ENCODE results near the gene KDM2B. TPM values are rescaled to one million over a fixed set of nuclear protein-coding genes. Genes with fewer than 3 reads are reported as not detected.
"Not testable (repeated sequence)": the region's sequence is repeated elsewhere in the genome, so short reads cannot be mapped to it uniquely, and the experiment has no call there.

The KDM2B gene
- polyA plus RNA-seq, 1 donor from 2014 or later = 85.5 TPM

DNA sequence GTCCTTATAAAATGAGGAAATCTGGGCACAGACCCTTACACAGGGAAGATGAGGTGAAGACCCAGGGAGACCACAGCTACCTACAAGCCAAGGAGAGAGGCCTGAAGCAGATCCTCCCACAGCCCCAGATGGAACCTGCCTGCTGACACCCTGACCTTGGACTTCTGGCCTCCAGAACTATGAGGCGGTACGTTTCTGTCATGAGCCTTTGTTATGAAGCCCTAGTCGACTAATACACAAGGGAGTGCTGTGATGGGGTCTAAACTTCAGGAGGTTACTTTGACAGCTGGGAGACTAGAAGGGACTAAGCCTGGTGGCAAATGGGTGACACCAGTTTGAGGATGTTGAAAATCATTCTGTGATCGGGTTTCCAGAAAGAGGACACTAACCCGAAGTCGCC, 95.9 kb downstream of the KDM2B start:
- Histone ChIP-seq H3K79me2 (replicated peaks; ENCODE audit: insufficient read depth, low read length) (no peaks in the 10 kb centered on the region), H3K4me2 (ENCODE audit: low read length) (no peak overlapping the region), H3K9me2 (ENCODE audit: insufficient read depth, low read length) (no peaks in the 10 kb centered on the region), H3K27ac (ENCODE audit: low read length) (no peak overlapping the region), H3K9me3 (ENCODE audit: low read length) (no peaks in the 10 kb centered on the region), H3K4me3 (ENCODE audit: low read length) (no peak overlapping the region), H3F3A (ENCODE audit: insufficient read depth, low read length, poor library complexity, severe bottlenecking) (no peaks in the 10 kb centered on the region), H4K20me1 (ENCODE audit: insufficient read depth) (no peaks in the 10 kb centered on the region), H3K36me3 (ENCODE audit: insufficient read depth, low read length) (no peaks in the 10 kb centered on the region), H3K27me3 (ENCODE audit: insufficient read depth, low read depth, low read length) (no peaks in the 10 kb centered on the region), H2AFZ (ENCODE audit: low read depth, low read length) (no peak overlapping the region), H3K9ac (ENCODE audit: low read length) (no peak overlapping the region)
- TF ChIP-seq POLR2AphosphoS5 (IDR thresholded peaks at IDR 0.05) (no peak), CTCF (IDR thresholded peaks at IDR 0.05; ENCODE audit: poor library complexity, severe bottlenecking) (no peak), SMC3 (conservative IDR thresholded peaks at IDR 0.05; ENCODE audit: poor library complexity) (no peak), TAF1 (IDR thresholded peaks at IDR 0.05; ENCODE audit: low read depth) (no peak), EP300 (conservative IDR thresholded peaks at IDR 0.05; ENCODE audit: poor library complexity, severe bottlenecking) (no peak), RAD21 (conservative IDR thresholded peaks at IDR 0.05) (no peak)

DNA sequence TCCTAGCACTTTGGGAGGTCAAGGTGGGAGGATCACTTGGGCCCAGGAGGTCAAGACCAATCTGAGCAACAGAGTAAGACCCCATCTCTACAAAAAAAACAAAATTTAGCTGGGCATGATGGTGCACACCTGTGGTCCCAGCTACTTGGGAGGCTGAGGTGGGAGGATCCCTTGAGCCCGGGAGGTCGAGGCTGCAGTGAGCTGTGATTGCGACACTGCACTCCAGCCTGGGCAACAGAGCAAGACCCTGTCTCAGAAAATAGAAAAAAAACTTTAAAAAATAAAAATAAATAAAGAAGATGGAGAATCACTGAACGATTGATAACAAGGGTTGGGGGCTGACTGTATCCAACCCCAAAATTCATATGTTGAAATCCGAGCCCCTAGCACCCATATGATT, 96.3 kb downstream of the KDM2B start:
- H3K4me3 ChIP-seq (ENCODE audit: low read length); H3K4me2 ChIP-seq (ENCODE audit: low read length); H3K27ac ChIP-seq (ENCODE audit: low read length); H3K9ac ChIP-seq (ENCODE audit: low read length); H3K36me3 ChIP-seq (ENCODE audit: insufficient read depth, low read length); H3K27me3 ChIP-seq (ENCODE audit: insufficient read depth, low read depth, low read length); H3K9me2 ChIP-seq (ENCODE audit: insufficient read depth, low read length); H3K9me3 ChIP-seq (ENCODE audit: low read length); H2AFZ ChIP-seq (ENCODE audit: low read depth, low read length); H3F3A ChIP-seq (ENCODE audit: insufficient read depth, low read length, poor library complexity, severe bottlenecking); H4K20me1 ChIP-seq (ENCODE audit: insufficient read depth); H3K79me2 ChIP-seq (replicated peaks; ENCODE audit: insufficient read depth, low read length): not testable (repeated sequence)

- no peak overlapping the region for H2AFZ ChIP-seq (ENCODE audit: low read depth, low read length)
- H3K4me3 ChIP-seq (ENCODE audit: low read length) = no peak overlapping the region
- no peak overlapping the region for H3K9ac ChIP-seq (ENCODE audit: low read length)
- H3F3A ChIP-seq (ENCODE audit: insufficient read depth, low read length, poor library complexity, severe bottlenecking) = no peaks in the 10 kb centered on the region
- H3K9me3 ChIP-seq (ENCODE audit: low read length) = no peaks in the 10 kb centered on the region
- no peak overlapping the region for H3K4me2 ChIP-seq (ENCODE audit: low read length)
- no peak for TF ChIP-seq TAF1 (IDR thresholded peaks at IDR 0.05; ENCODE audit: low read depth)
- no peak for TF ChIP-seq EZH2 (IDR thresholded peaks at IDR 0.05; ENCODE audit: borderline replicate concordance, insufficient read depth, low read length, poor library complexity, severe bottlenecking)
- TF ChIP-seq RAD21 (conservative IDR thresholded peaks at IDR 0.05) = no peak
- TF ChIP-seq POLR2AphosphoS5 (IDR thresholded peaks at IDR 0.05) = no peak
- TF ChIP-seq REST (IDR thresholded peaks at IDR 0.05; ENCODE audit: borderline replicate concordance) = no peak
- no peak for TF ChIP-seq EP300 (conservative IDR thresholded peaks at IDR 0.05; ENCODE audit: poor library complexity, severe bottlenecking)
- no peak for TF ChIP-seq CTCF (IDR thresholded peaks at IDR 0.05; ENCODE audit: poor library complexity, severe bottlenecking)
- no peak for TF ChIP-seq MXI1 (conservative IDR thresholded peaks at IDR 0.05; ENCODE audit: poor library complexity, severe bottlenecking)
- no peak for TF ChIP-seq SMC3 (conservative IDR thresholded peaks at IDR 0.05; ENCODE audit: poor library complexity)
- no peak overlapping the region for H3K27ac ChIP-seq (ENCODE audit: low read length)
- no peaks in the 10 kb centered on the region for H3K36me3 ChIP-seq (ENCODE audit: insufficient read depth, low read length)
- no peaks in the 10 kb centered on the region for H3K27me3 ChIP-seq (ENCODE audit: insufficient read depth, low read depth, low read length)
- H3K79me2 ChIP-seq (replicated peaks; ENCODE audit: insufficient read depth, low read length) = no peaks in the 10 kb centered on the region
- no peaks in the 10 kb centered on the region for H4K20me1 ChIP-seq (ENCODE audit: insufficient read depth)
- no peaks in the 10 kb centered on the region for H3K9me2 ChIP-seq (ENCODE audit: insufficient read depth, low read length)
Measured at GRCh38 chr12:121483949-121484348, 96.9 kb downstream of the KDM2B start.
